Activated effector memory CD4-positive, alpha-beta T cell treated with anti-CD3 and anti-CD28 coated beads, Interleukin-2, amount 50 U/mL, for 16 hours (primary cell): ENCODE data around the gene JAKMIP3.
A peak's percentile ranks its signal among the peaks of the same experiment; 100 is the strongest.

Experiments
- DNase-seq: peaks from one replicate; pipeline ENCODE4 v3.0.0-alpha.2; 2020

Gene JAKMIP3

GRCh38 chr10:132100091-132100481 is 34.3 kb downstream of the JAKMIP3 start:
- no peak for DNase-seq

- DNase-seq = no peak
Observed at GRCh38 chr10:132100556-132101349, 35.0 kb downstream of the JAKMIP3 start.

- DNase-seq = no peak
Observed at GRCh38 chr10:132101529-132101928, 35.8 kb downstream of the JAKMIP3 start.

GRCh38 chr10:132102071-132102716 is 36.4 kb downstream of the JAKMIP3 start:
- DNase-seq = no peak

GRCh38 chr10:132102717-132103110 is 37.0 kb downstream of the JAKMIP3 start:
- no peak for DNase-seq

- no peak for DNase-seq
Observed at GRCh38 chr10:132103116-132103910, 37.6 kb downstream of the JAKMIP3 start.

GRCh38 chr10:132104062-132104461 is 38.3 kb downstream of the JAKMIP3 start:
- no peak for DNase-seq

- DNase-seq = no peak
Observed at GRCh38 chr10:132104471-132105301, 38.9 kb downstream of the JAKMIP3 start.

GRCh38 chr10:132105302-132105995 is 39.7 kb downstream of the JAKMIP3 start:
- DNase-seq = no peak

GRCh38 chr10:132106431-132106830 is 40.7 kb downstream of the JAKMIP3 start:
- DNase-seq = no peak

GRCh38 chr10:132107186-132107948 is 41.6 kb downstream of the JAKMIP3 start:
- no peak for DNase-seq

GRCh38 chr10:132107949-132108877 is 42.5 kb downstream of the JAKMIP3 start:
- no peak for DNase-seq

GRCh38 chr10:132109341-132110110 is 43.8 kb downstream of the JAKMIP3 start:
- peak; percentile 55 for DNase-seq

- DNase-seq = peak; percentile 58
Observed at GRCh38 chr10:132110111-132110521, 44.4 kb downstream of the JAKMIP3 start.

GRCh38 chr10:132110713-132111112 is 45.0 kb downstream of the JAKMIP3 start:
- DNase-seq = peak; percentile 49

- peak; percentile 37 for DNase-seq
Observed at GRCh38 chr10:132111121-132111731, 45.5 kb downstream of the JAKMIP3 start.

- DNase-seq = peak; percentile 56
Observed at GRCh38 chr10:132111871-132112341, 46.2 kb downstream of the JAKMIP3 start.

GRCh38 chr10:132112611-132113010 is 46.9 kb downstream of the JAKMIP3 start:
- peak; percentile 36 for DNase-seq

GRCh38 chr10:132113206-132113605 is 47.5 kb downstream of the JAKMIP3 start:
- peak; percentile 50 for DNase-seq
